KMS-11 (cell line): ENCODE measurements around the gene WIPF1.

ENCODE experiments used
- H2AFZ ChIP-seq: fragments of 200-600 bp; sonication (generic); 2 replicates; pipeline ENCODE4 v1.6.1; 2016; ENCODE audit warnings: antibody characterized with exemption, mixed run types, low read depth
- H3K27ac ChIP-seq: fragments of 200-600 bp; sonication (generic); 2 replicates; pipeline ENCODE4 v1.6.1; 2016; ENCODE audit warnings: mild to moderate bottlenecking, mixed run types
- H3K27me3 ChIP-seq: fragments of 200-600 bp; sonication (generic); 2 replicates; pipeline ENCODE4 v1.6.1; 2017; ENCODE audit warnings: mild to moderate bottlenecking, low read depth, mixed run types, moderate library complexity; ENCODE audit not compliant: insufficient read depth
- H3K36me3 ChIP-seq: fragments of 200-600 bp; sonication (generic); 2 replicates; pipeline ENCODE4 v1.6.1; 2017; ENCODE audit warnings: mild to moderate bottlenecking, mixed run types; ENCODE audit not compliant: insufficient read depth
- H3K4me1 ChIP-seq: fragments of 200-600 bp; sonication (generic); 2 replicates; pipeline ENCODE4 v1.6.1; 2016; ENCODE audit warnings: mild to moderate bottlenecking, low read depth, mixed run types; ENCODE audit not compliant: poor library complexity, severe bottlenecking
- H3K4me2 ChIP-seq: fragments of 200-600 bp; sonication (generic); 2 replicates; pipeline ENCODE4 v1.7.0; 2016; ENCODE audit warnings: mild to moderate bottlenecking, mixed run types
- H3K4me3 ChIP-seq: fragments of 200-600 bp; sonication (generic); IDR thresholded peaks from 2 replicates; pipeline ENCODE4 v1.6.1; 2017; ENCODE audit warnings: low read depth, low read length, mixed read lengths; ENCODE audit not compliant: insufficient read depth
- H3K79me2 ChIP-seq: fragments of 200-600 bp; sonication (generic); 2 replicates; pipeline ENCODE4 v1.6.1; 2016; ENCODE audit warnings: low read depth, mixed run types; ENCODE audit not compliant: insufficient read depth
- H3K9ac ChIP-seq: fragments of 200-600 bp; sonication (generic); 2 replicates; pipeline ENCODE4 v1.6.1; 2016; ENCODE audit warnings: mild to moderate bottlenecking, mixed run types
- H4K20me1 ChIP-seq: fragments of 200-600 bp; sonication (generic); 2 replicates; pipeline ENCODE4 v1.6.1; 2016; ENCODE audit warnings: mild to moderate bottlenecking, mixed run types; ENCODE audit not compliant: insufficient read depth
- TF ChIP-seq, protein P1 (sequence below): fragments of 200-600 bp; sonication (generic); conservative IDR thresholded peaks from 2 replicates; pipeline ENCODE4 v1.6.1; 2017; ENCODE audit warnings: low read depth, mild to moderate bottlenecking, antibody characterized with exemption, low read length, moderate library complexity, mixed read lengths

WIPF1 gene

GRCh38 chr2:174580951-174581350 is 16.7 kb downstream of the WIPF1 start:
- Histone ChIP-seq H2AFZ (no peak overlapping the region), H4K20me1 (no peaks in the 10 kb centered on the region), H3K79me2 (0 out of 2 replicates have a peak, but pooled peaks cover 2% of the 10 kb centered on the region), H3K4me3 (no peak overlapping the region), H3K4me2 (no peak overlapping the region), H3K27ac (no peak overlapping the region), H3K36me3 (peaks cover 7% of the 10 kb centered on the region; the same call in 1 of the 2 replicates), H3K27me3 (no peaks in the 10 kb centered on the region), H3K4me1 (peaks cover 25% of the 10 kb centered on the region), H3K9ac (no peak overlapping the region)
- TF ChIP-seq, protein P1, sequence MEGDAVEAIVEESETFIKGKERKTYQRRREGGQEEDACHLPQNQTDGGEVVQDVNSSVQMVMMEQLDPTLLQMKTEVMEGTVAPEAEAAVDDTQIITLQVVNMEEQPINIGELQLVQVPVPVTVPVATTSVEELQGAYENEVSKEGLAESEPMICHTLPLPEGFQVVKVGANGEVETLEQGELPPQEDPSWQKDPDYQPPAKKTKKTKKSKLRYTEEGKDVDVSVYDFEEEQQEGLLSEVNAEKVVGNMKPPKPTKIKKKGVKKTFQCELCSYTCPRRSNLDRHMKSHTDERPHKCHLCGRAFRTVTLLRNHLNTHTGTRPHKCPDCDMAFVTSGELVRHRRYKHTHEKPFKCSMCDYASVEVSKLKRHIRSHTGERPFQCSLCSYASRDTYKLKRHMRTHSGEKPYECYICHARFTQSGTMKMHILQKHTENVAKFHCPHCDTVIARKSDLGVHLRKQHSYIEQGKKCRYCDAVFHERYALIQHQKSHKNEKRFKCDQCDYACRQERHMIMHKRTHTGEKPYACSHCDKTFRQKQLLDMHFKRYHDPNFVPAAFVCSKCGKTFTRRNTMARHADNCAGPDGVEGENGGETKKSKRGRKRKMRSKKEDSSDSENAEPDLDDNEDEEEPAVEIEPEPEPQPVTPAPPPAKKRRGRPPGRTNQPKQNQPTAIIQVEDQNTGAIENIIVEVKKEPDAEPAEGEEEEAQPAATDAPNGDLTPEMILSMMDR = no peak

DNA sequence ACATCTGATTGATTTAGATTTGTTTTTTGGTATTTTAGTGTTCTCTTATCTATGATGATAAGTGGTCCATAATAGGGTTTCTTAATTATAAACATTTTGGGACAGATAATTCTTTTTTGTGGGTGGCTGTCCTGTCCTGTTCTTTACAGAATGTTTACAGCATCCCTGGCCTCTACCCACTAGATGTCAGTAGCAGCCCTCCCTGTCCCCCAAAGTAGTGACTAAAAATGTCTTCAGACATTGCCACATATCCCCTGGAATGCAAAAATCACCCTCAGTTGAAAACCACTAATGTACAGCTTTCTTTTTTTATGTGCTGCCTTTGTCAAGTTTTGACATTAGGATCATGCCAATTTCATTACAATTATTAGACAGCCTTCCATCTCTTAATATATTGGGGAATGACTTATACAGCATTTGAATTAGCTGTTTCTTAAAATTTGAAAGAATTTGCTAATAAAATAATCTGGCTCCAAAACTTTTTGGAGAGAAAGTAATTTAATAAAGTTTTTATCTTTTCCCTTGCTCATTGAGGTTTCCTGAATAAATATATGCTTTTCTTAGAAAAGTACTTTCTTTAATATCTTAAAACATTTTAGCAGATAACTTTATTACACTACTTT is 19.5 kb downstream of the WIPF1 start:
- Histone ChIP-seq H2AFZ (no peak overlapping the region), H3K79me2 (no peaks in the 10 kb centered on the region), H3K4me2 (peak overlapping the region; percentile 12), H3K27ac (no peak overlapping the region), H3K27me3 (no peaks in the 10 kb centered on the region), H3K4me1 (peaks cover 25% of the 10 kb centered on the region), H3K9ac (no peak overlapping the region), H3K4me3 (no peak overlapping the region), H4K20me1 (no peaks in the 10 kb centered on the region), H3K36me3 (peaks cover 3% of the 10 kb centered on the region; the same call in 1 of the 2 replicates)
- TF ChIP-seq, protein P1 = peak; percentile 81

- H3K9ac ChIP-seq = no peak overlapping the region
- H3K79me2 ChIP-seq = no peaks in the 10 kb centered on the region
- no peak overlapping the region for H3K27ac ChIP-seq
- no peak overlapping the region for H3K4me3 ChIP-seq
- H3K27me3 ChIP-seq = no peaks in the 10 kb centered on the region
- no peaks in the 10 kb centered on the region for H4K20me1 ChIP-seq
- TF ChIP-seq, protein P1 = no peak
- peaks cover 28% of the 10 kb centered on the region for H3K4me1 ChIP-seq
- no peak overlapping the region for H2AFZ ChIP-seq
- H3K36me3 ChIP-seq = peaks cover 5% of the 10 kb centered on the region; the same call in 1 of the 2 replicates
- no peak overlapping the region for H3K4me2 ChIP-seq
These were observed 22.4 kb downstream of the WIPF1 start for GRCh38 chr2:174575124-174575776.

DNA sequence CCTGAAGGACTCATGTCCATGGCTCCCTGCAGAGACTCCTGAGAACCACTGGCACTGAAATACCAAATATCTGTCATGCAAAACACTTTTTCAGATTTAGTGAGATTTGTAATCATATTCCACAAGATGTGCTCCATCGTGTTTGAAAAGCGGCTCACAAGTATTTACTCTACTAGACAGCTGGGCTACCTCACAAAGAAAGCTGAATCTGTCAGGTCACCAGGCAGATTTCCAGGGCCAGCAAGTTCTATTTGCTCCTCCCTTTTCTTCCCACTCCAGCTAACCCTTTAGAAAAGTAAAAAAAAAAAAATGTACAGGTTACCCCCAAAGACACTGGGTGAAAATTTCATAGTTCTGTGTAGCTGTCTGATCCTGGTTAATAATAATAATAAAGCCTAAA is 22.9 kb downstream of the WIPF1 start:
- Histone ChIP-seq H3K4me3 (no peak overlapping the region), H4K20me1 (no peaks in the 10 kb centered on the region), H3K79me2 (no peaks in the 10 kb centered on the region), H3K27me3 (no peaks in the 10 kb centered on the region), H3K4me2 (no peak overlapping the region), H3K9ac (no peak overlapping the region), H3K36me3 (peaks cover 5% of the 10 kb centered on the region; the same call in 1 of the 2 replicates), H3K4me1 (peaks cover 27% of the 10 kb centered on the region), H3K27ac (no peak overlapping the region), H2AFZ (no peak overlapping the region)
- TF ChIP-seq, protein P1 = no peak
